Measurements from ENCODE around the gene KAT6B. TPM values are rescaled to one million over a fixed set of nuclear protein-coding genes. Genes with fewer than 3 reads are reported as not detected.

Gene KAT6B
- total and polyA plus RNA-seq, 11 donors: 10.4 to 61.3 (median 42.9) TPM

GRCh38 chr10:74822521-74823089, 3.8 kb upstream of the KAT6B start:
- Histone ChIP-seq H3K36me3 (no peaks in the 10 kb centered on the region), H3K27me3 (no peaks in the 10 kb centered on the region), H3K9me3 (no peaks in the 10 kb centered on the region), H3K4me3 (no peak overlapping the region), H3K4me1 (peaks cover 0 to 42% (median 22%) of the 10 kb centered on the region in 12 donors), H3K27ac (peak overlapping the region; percentile 22 to 99 (median 44))
- intact Hi-C loops (cut with DNase I): loop anchor here in 9 of 10 donors (5.0 to 10.0 kb wide), 9 partner anchors 162 to 1048 kb away; partner anchors contain the start of gene COMTD1 (in 2 of the 9)
- no peak for ATAC-seq
- no peak for DNase-seq
- no peak for TF ChIP-seq POLR2A (IDR thresholded peaks at IDR 0.05)
- no peak for TF ChIP-seq CTCF (IDR thresholded peaks at IDR 0.05)
- 28 to 39% (median 37%) methylated on average over 3 of the region's 3 CpGs for WGBS, 4 donors

- Histone ChIP-seq H3K4me1 (peaks cover 0 to 49% (median 28%) of the 10 kb centered on the region in 12 donors), H3K36me3 (no peaks in the 10 kb centered on the region), H3K27me3 (no peaks in the 10 kb centered on the region), H3K27ac (peak overlapping the region in 9 of 12 donors; percentile 88 to 99 (median 95)), H3K4me3 (peak overlapping the region in 1 of 12 donors; percentile 99), H3K9me3 (no peaks in the 10 kb centered on the region)
- DNase-seq (no peak), ATAC-seq (no peak)
- intact Hi-C loops (cut with DNase I): loop anchor here in 9 of 10 donors (2.0 to 10.0 kb wide), 11 partner anchors 161 to 1049 kb away; partner anchors contain the start of gene COMTD1 (in 2 of the 9)
- TF ChIP-seq POLR2A (IDR thresholded peaks at IDR 0.05): no peak
- TF ChIP-seq CTCF (IDR thresholded peaks at IDR 0.05): no peak
- 40 to 46% (median 42%) methylated on average over 4 of the region's 4 CpGs for WGBS, 4 donors
These were observed 2.6 kb upstream of the KAT6B start for GRCh38 chr10:74823791-74824183.

GRCh38 chr10:74824184-74824899, 2.1 kb upstream of the KAT6B start:
- Histone ChIP-seq H3K27me3 (no peaks in the 10 kb centered on the region), H3K27ac (peak overlapping the region; percentile 75 to 99 (median 94)), H3K36me3 (no peaks in the 10 kb centered on the region), H3K4me3 (peak overlapping the region; percentile 67 to 99 (median 88)), H3K4me1 (peaks cover 0 to 52% (median 31%) of the 10 kb centered on the region in 12 donors), H3K9me3 (no peaks in the 10 kb centered on the region)
- TF ChIP-seq CTCF (IDR thresholded peaks at IDR 0.05): no peak
- TF ChIP-seq POLR2A (IDR thresholded peaks at IDR 0.05): no peak
- DNase-seq (peak in 1 of 5 donors; percentile 29), ATAC-seq (no peak)
- intact Hi-C loops (cut with DNase I): loop anchor here in 9 of 10 donors (2.0 to 10.0 kb wide), 11 partner anchors 160 to 1050 kb away; partner anchors contain the start of gene COMTD1 (in 2 of the 9)
- 30 to 52% (median 45%) methylated on average over 8 to 18 of the region's 18 CpGs for WGBS, 4 donors

- Histone ChIP-seq H3K27ac (peak overlapping the region; percentile 75 to 99 (median 94)), H3K4me1 (peaks cover 0 to 52% (median 31%) of the 10 kb centered on the region in 12 donors), H3K9me3 (no peaks in the 10 kb centered on the region), H3K27me3 (no peaks in the 10 kb centered on the region), H3K4me3 (peak overlapping the region; percentile 67 to 99 (median 88)), H3K36me3 (no peaks in the 10 kb centered on the region)
- ATAC-seq: no peak
- peak in 4 of 5 donors; percentile 32 to 68 (median 58) for DNase-seq
- WGBS, 4 donors: 0 to 4% (median 1%) methylated on average over 5 to 43 of the region's 43 CpGs
- peak in 1 of 12 donors; percentile 11 for TF ChIP-seq CTCF (IDR thresholded peaks at IDR 0.05)
- no peak for TF ChIP-seq POLR2A (IDR thresholded peaks at IDR 0.05)
- intact Hi-C loops (cut with DNase I): loop anchor here in 9 of 10 donors (2.0 to 10.0 kb wide), 12 partner anchors 160 to 1050 kb away; partner anchors contain the start of genes COMTD1 (in 2 of the 9) and SAMD8 (in 1 of the 9)
These were observed 1.5 kb upstream of the KAT6B start for GRCh38 chr10:74824900-74825370.
